IMR-90 (cell line): ENCODE data around the gene LRP1B. TPM values are rescaled to one million over a fixed set of nuclear protein-coding genes. Genes with fewer than 3 reads are reported as not detected.

Experiments
- ATAC-seq: fragments of 200-7000 bp; cut with Tn5 transposase; 2 replicates; pipeline ENCODE4 v1.9.1; 2020; ENCODE audit warnings: low read depth, mild to moderate bottlenecking, moderate library complexity
- BruUV-seq: library from RNA; stranded (reverse); fragments of 400-500 nt; replicated peaks from 2 replicates; lab custom pipeline; 2021; lab: Mats Ljungman, UMichigan
- CTCF ChIA-PET: fragments of 300-600 bp; formaldehyde crosslinking; extraction: SDS; loops from one replicate; lab custom pipeline; 2021; ENCODE audit warnings: antibody characterized with exemption; lab: Yijun Ruan, JAX
- POLR2A ChIA-PET: fragments of 300-600 bp; sonication (Branson Sonifier 250); formaldehyde crosslinking; loops from one replicate; lab custom pipeline; 2022; ENCODE audit warnings: antibody characterized with exemption; ENCODE audit not compliant: unreplicated experiment; lab: Charles Lee
- DNase-seq: peaks from one replicate; pipeline ENCODE4 v3.0.0; 2013
- H2AFZ ChIP-seq: replicated peaks from 2 replicates; pipeline ENCODE3; 2013; ENCODE audit warnings: low read length, mild to moderate bottlenecking; ENCODE audit not compliant: poor library complexity
- H2AK5ac ChIP-seq: 2 replicates; pipeline ENCODE4 v1.6.1; 2013; ENCODE audit warnings: low read depth, low read length, inconsistent platforms
- H2AK9ac ChIP-seq: replicated peaks from 2 replicates; pipeline ENCODE3; 2013; ENCODE audit warnings: mild to moderate bottlenecking, low read depth, low read length, moderate library complexity; ENCODE audit not compliant: poor library complexity
- H2BK120ac ChIP-seq: 2 replicates; pipeline ENCODE4 v1.6.1; 2013; ENCODE audit warnings: low read depth, low read length, inconsistent platforms
- H2BK15ac ChIP-seq: 3 replicates; pipeline ENCODE4 v1.6.1; 2013; ENCODE audit warnings: low read depth, low read length, inconsistent platforms
- H2BK20ac ChIP-seq: 2 replicates; pipeline ENCODE4 v1.6.1; 2013; ENCODE audit warnings: low read depth, mild to moderate bottlenecking, inconsistent platforms, low read length, moderate library complexity
- H2BK5ac ChIP-seq: 2 replicates; pipeline ENCODE4 v1.6.1; 2013; ENCODE audit warnings: mild to moderate bottlenecking, low read depth, low read length, inconsistent platforms; ENCODE audit not compliant: poor library complexity, severe bottlenecking
- H3K14ac ChIP-seq: replicated peaks from 2 replicates; pipeline ENCODE4 v1.6.1; 2013; ENCODE audit warnings: low read depth, low read length, inconsistent platforms
- H3K18ac ChIP-seq: 2 replicates; pipeline ENCODE4 v1.6.1; 2013; ENCODE audit warnings: low read depth, low read length, control low read depth
- H3K23ac ChIP-seq: 2 replicates; pipeline ENCODE4 v1.6.1; 2013; ENCODE audit warnings: low read depth, low read length, inconsistent platforms
- H3K27ac ChIP-seq: 2 replicates; pipeline ENCODE4 v1.5.1; 2013; ENCODE audit warnings: mild to moderate bottlenecking, control low read depth, low read length; ENCODE audit not compliant: insufficient read depth
- H3K27me3 ChIP-seq: 2 replicates; pipeline ENCODE4 v1.6.1; 2013; ENCODE audit warnings: low read length; ENCODE audit not compliant: control insufficient read depth, insufficient read depth
- H3K36me3 ChIP-seq: 2 replicates; pipeline ENCODE4 v1.6.1; 2013; ENCODE audit warnings: low read length, mixed read lengths; ENCODE audit not compliant: control insufficient read depth, insufficient read depth
- H3K4ac ChIP-seq: 2 replicates; pipeline ENCODE4 v1.6.1; 2013; ENCODE audit warnings: low read depth, low read length, inconsistent platforms
- H3K4me1 ChIP-seq: 2 replicates; pipeline ENCODE4 v1.6.1; 2013; ENCODE audit warnings: low read length, mixed read lengths; ENCODE audit not compliant: control insufficient read depth, insufficient read depth
- H3K4me2 ChIP-seq: 2 replicates; pipeline ENCODE4 v1.6.1; 2013; ENCODE audit warnings: low read depth, mild to moderate bottlenecking, control low read depth, low read length, moderate library complexity
- H3K4me3 ChIP-seq: 2 replicates; pipeline ENCODE4 v1.5.1; 2013; ENCODE audit warnings: low read depth, mild to moderate bottlenecking, control low read depth, low read length, moderate library complexity; ENCODE audit not compliant: insufficient read depth
- H3K56ac ChIP-seq: 2 replicates; pipeline ENCODE4 v1.6.1; 2013; ENCODE audit warnings: low read length, inconsistent platforms; ENCODE audit not compliant: insufficient read depth; ENCODE audit errors: extremely low read depth
- H3K79me1 ChIP-seq, 2 experiments: 2 replicates each; pipeline ENCODE4 v1.6.1; 2013; ENCODE audit warnings: low read length in 2 of 2, inconsistent platforms in 1 of 2, low read depth in 1 of 2
- H3K9ac ChIP-seq: 2 replicates; pipeline ENCODE4 v1.6.1; 2013; ENCODE audit warnings: low read depth, low read length, control low read depth
- H3K9me1 ChIP-seq: 2 replicates; pipeline ENCODE4 v1.6.1; 2013; ENCODE audit warnings: low read length, inconsistent platforms; ENCODE audit not compliant: insufficient read depth
- H3K9me3 ChIP-seq: 2 replicates; pipeline ENCODE4 v1.6.1; 2013; ENCODE audit warnings: low read length; ENCODE audit not compliant: control insufficient read depth, insufficient read depth
- H4K20me1 ChIP-seq: 2 replicates; pipeline ENCODE4 v1.6.1; 2013; ENCODE audit warnings: low read length, inconsistent platforms; ENCODE audit not compliant: insufficient read depth
- H4K5ac ChIP-seq: 2 replicates; pipeline ENCODE4 v1.6.1; 2013; ENCODE audit warnings: mild to moderate bottlenecking, low read depth, low read length, control low read depth
- H4K8ac ChIP-seq, 2 experiments: 2 replicates each; pipeline ENCODE4 v1.6.1; 2013; ENCODE audit warnings: low read depth in 2 of 2, low read length in 2 of 2, control low read depth in 1 of 2, inconsistent platforms in 1 of 2
- H4K91ac ChIP-seq: 2 replicates; pipeline ENCODE4 v1.6.1; 2013; ENCODE audit warnings: low read depth, low read length, inconsistent platforms; ENCODE audit not compliant: insufficient read depth
- CHD1 ChIP-seq: IDR thresholded peaks from 2 replicates; pipeline ENCODE4 v1.6.1; 2012; ENCODE audit warnings: low read depth, low read length, improper control_type of control experiment
- NFE2L2 ChIP-seq: fragments of 150-350 bp; IDR thresholded peaks from 2 replicates; pipeline ENCODE4 v1.6.1; 2016; ENCODE audit warnings: low read depth, mild to moderate bottlenecking, low read length
- RAD21 ChIP-seq: IDR thresholded peaks from 2 replicates; pipeline ENCODE4 v1.6.1; 2012; ENCODE audit warnings: low read length, improper control_type of control experiment
- WGBS, 2 experiments: methylation state at CpG; one replicate each; pipeline versions ENCODE4 v1.1.5 to v1.1.7; 2013; ENCODE audit warnings: missing lambda C conversion rate in 2 of 2; ENCODE audit not compliant: insufficient read length in 1 of 2; ENCODE audit errors: extremely low coverage in 2 of 2; 5-methylcytosine and 5-hydroxymethylcytosine counted together
- dilution Hi-C: fragments of 300-500 bp; cut with HindIII; formaldehyde crosslinking; loops from one replicate; pipeline ENCODE4 v1.14.3; 2018; ENCODE audit warnings: low sequenced_read_pairs; ENCODE audit not compliant: unreplicated experiment
- in situ Hi-C: fragments of 300-500 bp; cut with MboI; formaldehyde crosslinking; loops from 3 replicates; pipeline ENCODE4 v1.14.3; 2019; ENCODE audit warnings: low sequenced_read_pairs, inconsistent platforms, mixed read lengths
- intact Hi-C: fragments of 100-400 bp; cut with micrococcal nuclease; formaldehyde crosslinking; loops from 2 replicates; pipeline ENCODE4 v1.10.0; 2022
- polyA plus RNA-seq, 3 experiments: library from polyadenylated mRNA; depleted of rRNA; stranded (reverse); fragments of >200 nt; gene quantifications; 2 replicates each; pipeline ENCODE4 v1.2.3, GENCODE V29; 2012; ENCODE audit warnings: low replicate concordance in 1 of 3
- total RNA-seq: library from RNA; depleted of rRNA; stranded (reverse); fragments of >200 nt; gene quantifications from 2 replicates; pipeline ENCODE4 v1.2.3, GENCODE V29; 2012
- TF ChIP-seq, protein P1 (sequence below): fragments of 150-350 bp; IDR thresholded peaks from 2 replicates; pipeline ENCODE4 v1.6.1; 2016; ENCODE audit warnings: low read depth, mild to moderate bottlenecking, low read length, moderate library complexity, borderline replicate concordance

LRP1B gene
- total and polyA plus RNA-seq, 2 of the 4 experiments (the other 2 are of a cell fraction) = under 0.01 to 0.02 TPM

DNA sequence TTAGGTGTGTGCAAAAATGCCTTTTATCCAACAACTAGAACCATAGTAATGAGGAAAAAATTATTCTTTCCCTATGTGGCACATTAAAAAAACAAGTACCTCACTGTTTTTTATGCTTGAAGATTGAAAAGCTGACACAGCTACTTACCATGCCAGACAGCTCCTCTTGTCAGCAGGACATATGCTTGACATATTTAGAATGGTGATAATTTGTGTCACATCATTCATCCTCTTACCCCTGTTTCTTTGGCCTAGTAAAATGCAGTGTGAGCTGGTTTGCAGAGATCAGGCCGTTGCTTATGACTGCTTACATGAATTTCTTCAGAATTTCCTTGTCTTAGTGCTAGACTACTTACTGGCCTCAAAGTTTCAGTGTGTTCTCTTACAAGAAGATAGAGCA lies 869.9 kb downstream of the LRP1B start:
- no TSS peak for BruUV-seq
- Histone ChIP-seq H2BK15ac (no peak overlapping the region), H2BK120ac (no peak overlapping the region), H3K9me1 (no peaks in the 10 kb centered on the region), H3K18ac (no peak overlapping the region), H3K4ac (no peak overlapping the region), H3K27me3 (no peaks in the 10 kb centered on the region), H3K36me3 (no peaks in the 10 kb centered on the region), H4K8ac (no peak overlapping the region), H4K5ac (no peak overlapping the region), H3K56ac (no peak overlapping the region), H2BK20ac (no peak overlapping the region), H3K14ac (no peak overlapping the region), H4K91ac (no peak overlapping the region), H3K9ac (no peak overlapping the region), H3K79me1 (no peaks in the 10 kb centered on the region), H4K20me1 (no peaks in the 10 kb centered on the region), H3K4me2 (no peak overlapping the region), H3K23ac (no peak overlapping the region), H3K4me3 (no peak overlapping the region), H2BK5ac (no peak overlapping the region), H2AK9ac (no peak overlapping the region), H3K4me1 (no peaks in the 10 kb centered on the region), H2AK5ac (no peak overlapping the region), H2AFZ (no peak overlapping the region), H3K9me3 (no peaks in the 10 kb centered on the region), H3K27ac (no peak overlapping the region)
- ChIA-PET CTCF (no interaction called here), POLR2A (no interaction called here)
- TF ChIP-seq CHD1 = no peak
- TF ChIP-seq, protein P1, sequence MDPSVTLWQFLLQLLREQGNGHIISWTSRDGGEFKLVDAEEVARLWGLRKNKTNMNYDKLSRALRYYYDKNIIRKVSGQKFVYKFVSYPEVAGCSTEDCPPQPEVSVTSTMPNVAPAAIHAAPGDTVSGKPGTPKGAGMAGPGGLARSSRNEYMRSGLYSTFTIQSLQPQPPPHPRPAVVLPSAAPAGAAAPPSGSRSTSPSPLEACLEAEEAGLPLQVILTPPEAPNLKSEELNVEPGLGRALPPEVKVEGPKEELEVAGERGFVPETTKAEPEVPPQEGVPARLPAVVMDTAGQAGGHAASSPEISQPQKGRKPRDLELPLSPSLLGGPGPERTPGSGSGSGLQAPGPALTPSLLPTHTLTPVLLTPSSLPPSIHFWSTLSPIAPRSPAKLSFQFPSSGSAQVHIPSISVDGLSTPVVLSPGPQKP = no peak
- TF ChIP-seq RAD21 = no peak
- TF ChIP-seq NFE2L2 = no peak
- in situ Hi-C loops = no loop called here
- dilution Hi-C loops = no loop called here
- intact Hi-C loops = no loop called here
- DNase-seq (no peak), ATAC-seq (no peak)
- WGBS, 2 experiments = no CpG with 5 or more reads among the region's 1 CpG
